GM12875 (cell line): ENCODE results near the gene PLOD1.

ENCODE experiments used
- H3K4me3 ChIP-seq: one replicate; pipeline ENCODE4 v1.5.1; 2011; ENCODE audit warnings: low read depth, low read length, control low read depth
- CTCF ChIP-seq: IDR thresholded peaks from 2 replicates; pipeline ENCODE4 v1.5.1; 2011; ENCODE audit warnings: low read depth, mild to moderate bottlenecking, control low read depth, inconsistent platforms, low read length, moderate library complexity, borderline replicate concordance; ENCODE audit not compliant: insufficient read depth

PLOD1 gene

DNA sequence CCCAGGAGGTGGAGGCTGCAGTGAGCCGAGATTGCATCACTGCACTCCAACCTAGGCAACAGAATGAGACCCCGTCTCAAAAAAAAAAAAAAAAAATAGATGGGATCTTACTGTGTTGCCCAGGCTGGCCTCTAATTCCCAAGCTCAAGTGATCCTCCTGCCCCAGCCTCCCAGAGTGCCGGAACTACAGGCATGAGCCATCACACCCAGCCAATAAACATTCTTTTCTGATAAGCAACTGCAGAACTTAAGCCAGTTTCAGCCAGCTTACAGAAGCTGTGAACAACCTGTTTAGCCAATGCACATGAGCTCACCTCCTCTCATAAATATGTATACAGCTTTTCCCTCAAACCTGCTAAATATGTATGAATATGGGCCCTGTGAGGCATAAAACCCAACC lies 81.7 kb downstream of the PLOD1 start:
- TF ChIP-seq CTCF = no peak
- no peak overlapping the region for H3K4me3 ChIP-seq

GRCh38 chr1:12019858-12020509 lies 85.5 kb downstream of the PLOD1 start:
- no peak for TF ChIP-seq CTCF
- peak overlapping the region; percentile 85 for H3K4me3 ChIP-seq

DNA sequence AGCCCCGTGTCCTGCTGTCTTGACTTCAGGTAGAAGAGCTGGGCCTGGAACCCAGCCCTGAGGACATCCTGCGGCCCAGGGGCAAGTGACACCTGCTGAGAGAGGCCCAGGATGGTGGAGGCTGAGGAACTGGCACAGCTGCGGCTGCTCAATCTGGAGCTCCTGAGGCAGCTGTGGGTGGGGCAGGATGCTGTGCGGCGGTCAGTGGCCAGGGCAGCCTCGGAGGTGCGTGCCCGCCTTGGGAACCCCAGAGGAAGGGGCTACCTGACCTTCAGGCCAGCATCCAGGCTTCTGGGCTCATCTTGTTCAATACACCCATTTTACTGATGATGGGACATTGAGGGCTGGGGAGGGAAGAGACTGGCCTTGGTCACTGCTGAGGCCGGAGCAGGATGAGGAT lies 87.1 kb downstream of the PLOD1 start:
- H3K4me3 ChIP-seq = no peak overlapping the region

DNA sequence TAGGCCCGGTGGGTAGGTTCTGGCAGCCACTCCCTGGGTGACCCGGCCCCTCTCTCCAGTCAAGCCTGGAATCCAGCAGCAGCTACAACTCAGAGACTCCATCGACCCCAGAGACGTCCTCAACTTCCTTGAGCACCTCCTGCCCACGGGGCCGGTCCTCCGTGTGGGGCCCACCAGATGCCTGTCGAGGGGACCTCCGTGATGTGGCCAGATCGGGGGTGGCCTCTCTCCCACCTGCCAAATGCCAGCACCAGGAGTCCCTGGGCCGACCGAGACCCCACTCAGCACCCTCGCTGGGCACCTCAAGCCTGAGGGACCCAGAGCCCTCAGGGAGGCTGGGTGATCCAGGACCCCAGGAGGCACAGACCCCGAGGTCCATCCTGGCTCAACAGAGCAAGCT lies 87.5 kb downstream of the PLOD1 start:
- no peak for TF ChIP-seq CTCF
- no peak overlapping the region for H3K4me3 ChIP-seq

More for the DNA sequence above, 87.1 kb downstream of the PLOD1 start:
- no peak for TF ChIP-seq CTCF
